HG02623 (cell line): ENCODE measurements around the gene SIRT4.
"Not testable (repeated sequence)": the region's sequence is repeated elsewhere in the genome, so short reads cannot be mapped to it uniquely, and the experiment has no call there.

Experiments
- ATAC-seq: cut with Tn5 transposase; IDR thresholded peaks from one replicate; pipeline ENCODE4 v1.9.1; 2021; ENCODE audit warnings: moderate library complexity; ENCODE audit not compliant: unreplicated experiment

SIRT4 gene, protein sequence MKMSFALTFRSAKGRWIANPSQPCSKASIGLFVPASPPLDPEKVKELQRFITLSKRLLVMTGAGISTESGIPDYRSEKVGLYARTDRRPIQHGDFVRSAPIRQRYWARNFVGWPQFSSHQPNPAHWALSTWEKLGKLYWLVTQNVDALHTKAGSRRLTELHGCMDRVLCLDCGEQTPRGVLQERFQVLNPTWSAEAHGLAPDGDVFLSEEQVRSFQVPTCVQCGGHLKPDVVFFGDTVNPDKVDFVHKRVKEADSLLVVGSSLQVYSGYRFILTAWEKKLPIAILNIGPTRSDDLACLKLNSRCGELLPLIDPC

DNA sequence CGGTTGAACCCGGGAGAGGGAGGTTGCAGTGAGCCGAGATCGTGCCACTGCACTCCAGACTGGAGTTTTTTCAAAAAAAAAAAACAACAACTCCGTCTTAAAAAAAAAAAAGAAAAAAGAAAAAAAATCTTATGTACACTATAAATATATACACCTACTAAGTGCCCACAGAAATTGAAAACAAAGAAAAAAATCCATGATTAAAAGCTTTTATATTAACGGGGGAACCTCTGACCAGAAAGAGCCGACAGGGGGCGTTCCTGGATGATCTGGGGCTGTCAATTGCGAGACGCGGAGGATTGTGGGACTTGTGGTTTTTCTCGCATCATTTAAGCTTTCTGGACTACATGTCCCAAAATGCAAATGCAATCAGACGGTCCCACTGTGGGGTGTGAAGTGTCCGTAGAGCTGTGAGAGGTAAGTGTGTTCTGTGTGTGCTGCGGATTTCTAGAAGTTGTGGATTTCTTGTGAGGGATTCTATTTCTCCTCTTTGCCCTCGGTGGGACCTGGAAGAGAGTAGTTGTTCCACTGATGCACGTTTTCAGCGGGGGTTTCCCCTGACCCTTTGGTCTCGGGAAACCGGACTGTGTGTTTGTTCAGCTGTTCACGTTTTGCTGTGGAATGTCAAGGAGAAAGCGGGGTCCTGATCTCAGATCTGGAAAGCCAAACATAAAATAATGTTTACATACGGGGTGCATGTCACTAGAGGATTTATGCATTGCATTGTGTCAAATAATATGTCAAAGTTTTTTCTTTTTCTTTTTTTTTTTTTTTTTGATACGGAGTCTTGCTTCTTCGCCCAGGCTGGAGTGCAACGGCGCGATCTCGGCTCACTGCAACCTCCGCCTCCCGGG, at the start of gene SIRT4:
SIRT4 (plus strand) TSS at position 360 of the 854 bp plus-strand sequence. CDS start 1,241 bp downstream, outside the sequence.
- peak; percentile 98 for ATAC-seq

GRCh38 chr12:120253313-120253712, 48.8 kb upstream of the SIRT4 start:
- not testable (repeated sequence) for ATAC-seq

GRCh38 chr12:120254809-120255208, 47.3 kb upstream of the SIRT4 start:
- ATAC-seq = no peak

- ATAC-seq = no peak
These were observed 44.9 kb upstream of the SIRT4 start for GRCh38 chr12:120257041-120257821.

- ATAC-seq = no peak
These were observed 43.7 kb upstream of the SIRT4 start for GRCh38 chr12:120258323-120258896.

DNA sequence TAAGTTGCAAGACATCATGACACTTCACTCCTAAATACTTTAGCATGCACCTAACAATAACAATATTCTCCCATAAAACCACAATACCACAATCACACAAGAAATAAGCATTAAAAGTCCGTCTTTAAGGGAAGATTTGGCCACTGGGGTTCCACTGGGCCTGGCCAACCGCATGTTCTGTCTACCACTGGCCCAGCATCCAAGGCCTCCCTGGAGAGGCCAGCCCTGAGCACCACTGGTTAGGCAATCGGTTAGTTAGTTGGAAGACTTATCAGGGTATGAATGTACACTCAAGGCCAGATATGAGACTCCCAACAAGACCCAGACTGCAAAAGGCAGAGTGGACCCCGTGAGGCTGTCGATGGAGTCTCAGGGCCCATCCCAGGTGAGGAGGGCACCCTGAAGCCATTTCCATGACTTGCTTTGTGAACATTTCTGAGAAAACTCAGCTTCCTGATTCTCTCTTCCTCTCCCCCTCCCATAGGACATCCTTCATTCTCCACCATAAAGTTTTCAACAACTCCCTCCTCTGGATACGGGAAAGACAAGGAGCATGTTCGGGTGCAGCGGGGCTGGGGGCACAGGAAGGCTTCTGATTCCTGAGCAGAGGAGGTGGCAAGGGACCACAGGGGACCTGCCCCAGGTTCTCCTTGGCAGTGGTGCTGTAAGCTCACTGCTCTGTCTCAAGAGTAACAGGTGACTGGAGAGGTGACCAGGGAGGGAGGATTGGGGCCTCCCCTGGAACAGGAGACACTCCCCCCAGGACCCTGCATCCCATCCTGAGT, 42.5 kb upstream of the SIRT4 start:
- no peak for ATAC-seq

DNA sequence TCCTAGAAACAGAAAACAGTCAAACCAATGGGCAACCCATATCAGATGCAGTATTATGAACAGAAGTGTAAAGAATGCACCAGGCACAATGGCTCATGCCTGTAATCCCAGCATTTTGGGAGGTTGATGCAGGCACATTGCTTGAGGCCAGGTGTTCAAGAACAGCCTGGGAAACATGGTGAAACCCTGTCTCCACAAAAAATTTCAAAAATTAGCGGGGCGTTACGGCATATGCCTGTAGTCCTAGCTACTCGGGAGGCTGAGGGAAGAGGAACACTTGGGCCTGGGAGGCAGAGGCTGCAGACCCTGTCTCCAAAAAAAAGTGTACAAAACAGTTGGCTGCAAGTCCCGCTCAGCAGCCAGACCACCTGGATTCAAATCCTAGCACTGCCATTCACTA, 41.5 kb upstream of the SIRT4 start:
- no peak for ATAC-seq

GRCh38 chr12:120261951-120262851, 39.9 kb upstream of the SIRT4 start:
- no peak for ATAC-seq

- no peak for ATAC-seq
These were observed 39.0 kb upstream of the SIRT4 start for GRCh38 chr12:120262852-120263747.

DNA sequence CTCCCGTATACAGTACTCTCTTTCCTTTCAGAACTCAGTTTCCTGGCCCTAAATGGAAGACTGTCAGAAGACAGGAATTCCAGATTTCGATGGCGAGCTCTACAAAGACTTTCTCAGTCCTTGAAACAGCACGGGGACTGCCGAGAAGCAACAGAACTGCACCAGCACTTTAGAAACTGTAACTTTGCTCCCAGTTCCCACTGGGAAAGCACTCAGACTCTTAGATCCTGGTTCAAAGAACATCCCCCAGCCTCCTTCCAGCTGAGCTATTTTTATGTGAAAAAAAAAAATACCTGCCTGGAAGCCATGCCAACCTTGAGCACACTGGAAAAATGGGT, 38.4 kb upstream of the SIRT4 start:
- no peak for ATAC-seq

GRCh38 chr12:120264086-120264903, 37.8 kb upstream of the SIRT4 start:
- ATAC-seq = no peak

DNA sequence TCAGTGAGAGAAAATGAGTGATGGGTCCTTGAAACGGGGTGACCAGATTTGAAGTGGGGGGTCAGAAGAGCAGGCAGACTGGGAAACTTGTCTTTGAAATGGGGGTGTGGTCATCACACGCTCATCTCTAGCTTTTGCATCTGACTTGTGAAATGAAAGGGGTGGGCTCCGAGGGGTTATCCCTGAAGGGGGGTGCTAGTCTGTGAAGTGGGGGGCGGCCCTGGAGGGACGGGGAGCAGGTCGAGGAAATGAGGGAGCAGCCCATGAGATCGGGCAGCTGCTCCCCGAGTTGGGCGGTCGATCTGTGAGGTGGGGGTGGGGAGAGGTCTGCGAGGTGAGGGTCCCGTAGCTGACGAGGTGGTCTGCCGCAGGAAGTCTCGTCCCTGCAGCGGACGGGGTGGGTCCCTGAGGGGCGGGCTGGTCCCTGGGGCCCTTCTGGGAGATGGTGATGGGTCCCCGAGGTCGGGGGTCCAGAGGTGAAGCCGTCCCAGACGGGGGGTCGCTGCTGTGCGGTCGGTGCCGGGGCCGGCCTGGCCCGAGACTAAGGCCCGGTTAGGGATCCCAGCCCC, 37.1 kb upstream of the SIRT4 start:
- ATAC-seq = no peak

DNA sequence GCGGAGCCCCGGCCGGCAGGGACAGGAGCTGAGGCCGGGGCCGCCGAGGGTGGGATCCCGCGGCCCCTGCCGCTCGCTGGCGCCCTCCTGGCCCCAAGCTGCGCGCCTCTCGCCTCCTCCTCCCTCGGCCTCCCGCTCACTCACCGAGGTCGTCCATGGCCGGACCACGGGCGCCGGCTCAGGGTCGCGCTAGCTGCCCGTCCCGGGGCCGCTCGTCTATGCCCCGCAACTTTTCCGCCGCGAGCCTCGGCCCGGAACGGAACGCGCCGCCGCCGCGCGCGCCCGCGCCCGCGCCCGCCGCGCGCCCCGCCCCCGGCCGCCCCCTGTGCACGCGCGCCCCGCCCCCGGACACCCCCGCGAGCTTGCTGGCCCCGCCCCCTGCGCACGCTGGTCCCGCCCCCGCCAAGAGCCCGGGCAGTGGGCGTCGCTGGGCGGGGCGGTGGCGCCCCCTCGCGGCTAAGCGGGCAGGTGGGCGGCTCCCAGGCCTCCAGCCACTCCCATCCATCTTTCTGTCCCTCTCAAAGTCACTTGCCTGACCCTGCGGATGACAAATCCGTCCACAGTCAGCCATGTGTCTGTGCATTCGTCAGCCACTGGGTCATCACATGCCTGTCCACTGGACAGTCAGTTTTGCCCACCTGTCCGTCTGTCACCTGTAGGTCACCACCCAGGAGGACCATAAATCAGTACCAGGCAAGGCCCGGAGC, 36.5 kb upstream of the SIRT4 start, which contains the start of gene PXN:
PXN (minus strand) TSS at position 258 of the 707 bp plus-strand sequence; CDS start at position 157, 101 bp downstream.
- peak; percentile 61 for ATAC-seq

GRCh38 chr12:120266180-120266870, 35.8 kb upstream of the SIRT4 start:
- no peak for ATAC-seq

- no peak for ATAC-seq
These were observed 34.4 kb upstream of the SIRT4 start for GRCh38 chr12:120267736-120268135.

GRCh38 chr12:120276734-120277133, 25.4 kb upstream of the SIRT4 start:
- no peak for ATAC-seq
